NCI-H446 treated with DMSO at 0.1 percent for 48 hours (cell line): ENCODE results near the gene KCNJ6.
"Not testable (repeated sequence)": the region's sequence is repeated elsewhere in the genome, so short reads cannot be mapped to it uniquely, and the experiment has no call there.

ENCODE experiments used
- DNase-seq: peaks from one replicate; lab custom pipeline; 2025; lab: John Stamatoyannopoulos, UW

Gene KCNJ6

GRCh38 chr21:37643862-37644261 is 272.4 kb downstream of the KCNJ6 start:
- DNase-seq = not testable (repeated sequence)

GRCh38 chr21:37642493-37642892 is 273.8 kb downstream of the KCNJ6 start:
- DNase-seq = no peak

DNA sequence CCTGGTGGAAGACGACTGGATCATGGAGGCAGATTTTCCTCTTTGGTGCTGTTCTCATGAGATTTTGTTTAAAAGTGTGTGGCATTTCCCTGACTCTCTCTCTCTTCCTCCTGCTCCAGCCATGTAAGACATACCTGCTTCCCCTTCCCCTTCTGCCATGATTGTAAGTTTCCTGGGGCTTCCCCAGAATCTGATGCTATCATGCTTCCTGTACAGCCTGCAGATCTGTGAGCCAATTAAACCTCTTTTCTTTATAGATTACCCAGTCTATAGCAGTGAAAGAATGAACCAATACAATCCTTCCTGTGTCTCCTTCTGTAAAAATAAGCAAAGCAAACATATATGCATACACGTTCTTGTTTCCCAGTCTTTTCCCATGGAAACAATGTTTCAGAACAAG is 276.5 kb downstream of the KCNJ6 start:
- no peak for DNase-seq

- no peak for DNase-seq
These were observed 280.0 kb downstream of the KCNJ6 start for GRCh38 chr21:37636152-37636860.

DNA sequence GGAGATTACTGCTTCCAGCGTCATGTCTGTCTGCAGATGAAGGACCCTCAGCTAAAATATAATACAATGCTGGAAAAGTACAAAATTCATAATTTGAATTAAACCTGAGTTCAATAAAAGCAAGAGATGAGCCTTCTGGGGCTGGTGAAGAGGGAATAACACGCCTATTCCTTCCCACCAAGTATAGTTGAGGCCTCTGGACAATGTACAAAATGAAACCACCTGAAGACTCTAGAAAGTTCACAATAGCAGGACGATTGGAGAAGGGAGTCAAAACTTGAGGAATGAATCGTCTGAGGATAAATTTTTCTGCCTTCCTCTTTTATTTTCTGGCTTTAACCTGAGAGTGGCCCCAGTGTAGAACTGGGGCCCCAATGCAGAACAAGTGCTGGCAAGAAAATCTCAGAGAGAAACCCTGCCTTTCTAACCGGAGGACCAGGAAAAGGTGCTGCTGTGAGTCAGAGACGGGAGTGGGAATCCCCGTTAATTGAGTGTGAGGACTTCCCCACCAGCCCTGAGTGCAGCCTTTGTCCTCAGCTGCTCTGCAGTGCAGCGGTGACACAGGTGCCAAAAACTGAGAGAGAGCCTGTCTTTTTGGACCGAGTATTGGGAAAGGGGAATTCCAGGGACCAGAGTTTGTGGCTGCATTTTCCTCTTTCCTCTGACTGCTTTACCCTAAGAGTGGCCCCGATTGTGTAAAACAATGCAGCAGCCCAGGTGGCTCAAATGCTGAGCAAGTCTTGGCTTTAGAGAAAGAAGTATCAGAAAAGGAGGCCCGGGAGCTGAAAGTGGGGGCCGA is 284.7 kb downstream of the KCNJ6 start:
- no peak for DNase-seq

DNA sequence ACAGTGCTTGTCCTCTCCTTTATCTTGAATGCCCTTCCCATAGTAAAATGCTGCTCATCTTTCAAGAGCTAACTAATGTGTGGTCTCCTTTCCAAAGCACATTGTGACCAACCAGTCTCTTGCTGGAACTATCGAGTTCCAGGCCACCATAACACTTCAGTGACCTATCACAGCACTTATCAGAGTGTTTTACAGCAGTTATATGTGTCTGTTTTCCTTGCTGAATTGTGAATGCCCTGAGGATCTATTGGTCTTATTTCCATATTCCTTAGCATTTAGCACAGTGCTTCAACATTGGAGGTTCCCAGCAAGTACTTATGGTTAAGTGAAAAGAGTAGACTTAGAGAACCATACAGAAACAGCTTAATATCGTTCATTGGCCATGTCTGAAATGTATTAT is 285.4 kb downstream of the KCNJ6 start:
- DNase-seq = no peak

GRCh38 chr21:37628362-37628761 is 287.9 kb downstream of the KCNJ6 start:
- no peak for DNase-seq

GRCh38 chr21:37627561-37627960 is 288.7 kb downstream of the KCNJ6 start:
- DNase-seq = no peak

DNA sequence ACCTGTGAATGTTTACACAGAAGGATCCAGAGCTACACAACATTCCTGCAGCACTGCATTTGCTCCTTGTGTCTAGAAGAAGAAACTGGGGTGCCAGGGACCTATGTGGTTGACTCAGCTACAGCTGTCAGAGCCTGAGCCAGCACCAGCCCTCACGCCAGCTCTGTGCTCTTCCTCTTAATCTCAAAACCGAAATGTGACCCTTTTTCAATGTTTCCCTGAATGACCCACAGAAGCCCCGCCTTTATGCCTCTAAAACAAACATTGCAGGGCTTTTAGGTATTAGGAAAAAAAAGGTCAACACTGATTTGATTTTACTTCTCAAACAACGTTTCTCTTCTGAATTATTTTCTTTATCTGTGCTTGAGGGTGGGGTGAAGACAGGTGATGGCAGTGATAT is 289.2 kb downstream of the KCNJ6 start:
- no peak for DNase-seq

DNA sequence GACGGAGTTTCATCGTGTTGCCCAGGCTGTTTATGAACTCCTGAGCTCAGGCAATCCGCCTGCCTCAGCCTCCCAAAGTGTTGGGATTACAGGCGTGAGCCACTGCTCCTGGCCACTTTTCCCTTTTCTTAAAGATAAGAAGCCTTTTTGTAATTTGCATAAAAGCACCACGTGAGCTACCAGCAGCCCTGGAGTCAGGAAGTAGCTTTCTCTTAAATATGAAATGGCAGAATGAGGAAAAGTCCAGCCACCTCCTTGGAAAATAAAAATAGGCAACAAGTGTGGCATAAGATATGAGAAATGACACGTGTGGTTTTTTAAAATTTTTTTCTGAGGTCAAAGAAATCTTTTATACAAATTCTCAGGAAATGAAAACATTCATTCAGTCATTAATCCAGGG is 289.9 kb downstream of the KCNJ6 start:
- no peak for DNase-seq

GRCh38 chr21:37623689-37624088 is 292.6 kb downstream of the KCNJ6 start:
- no peak for DNase-seq

- DNase-seq = no peak
These were observed 293.1 kb downstream of the KCNJ6 start for GRCh38 chr21:37623183-37623582.

- DNase-seq = no peak
These were observed 293.5 kb downstream of the KCNJ6 start for GRCh38 chr21:37622755-37623154.

- no peak for DNase-seq
These were observed 295.9 kb downstream of the KCNJ6 start for GRCh38 chr21:37620401-37620800.

- no peak for DNase-seq
These were observed 296.7 kb downstream of the KCNJ6 start for GRCh38 chr21:37619464-37619974.

GRCh38 chr21:37618081-37618480 is 298.2 kb downstream of the KCNJ6 start:
- DNase-seq = no peak

GRCh38 chr21:37615962-37616361 is 300.3 kb downstream of the KCNJ6 start:
- no peak for DNase-seq

DNA sequence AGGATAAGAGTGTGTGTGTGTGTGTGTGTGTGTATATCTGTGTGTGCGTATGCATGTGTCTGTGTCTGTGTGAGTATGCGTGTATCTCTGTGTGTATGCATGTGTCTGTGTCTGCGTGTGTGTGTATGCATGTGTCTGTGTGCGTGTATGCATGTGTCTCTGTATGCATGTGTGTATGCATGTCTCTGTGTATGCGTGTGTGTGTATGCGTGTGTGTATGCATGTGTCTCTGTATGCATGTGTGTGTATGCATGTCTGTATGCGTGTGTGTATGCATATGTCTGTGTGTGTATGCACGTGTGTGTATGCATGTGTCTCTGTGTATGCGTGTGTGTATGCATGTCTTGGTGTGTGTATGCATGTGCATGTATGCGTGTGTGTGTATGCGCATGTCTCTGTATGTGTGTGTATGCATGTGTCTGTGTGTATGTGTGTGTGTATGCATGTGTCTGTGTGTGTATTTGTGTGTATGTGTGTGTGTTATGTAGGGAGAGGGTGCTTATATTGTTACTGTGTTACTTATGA is 301.8 kb downstream of the KCNJ6 start:
- DNase-seq = no peak

GRCh38 chr21:37607081-37607480 is 309.2 kb downstream of the KCNJ6 start:
- no peak for DNase-seq

GRCh38 chr21:37606549-37606948 is 309.7 kb downstream of the KCNJ6 start:
- no peak for DNase-seq

DNA sequence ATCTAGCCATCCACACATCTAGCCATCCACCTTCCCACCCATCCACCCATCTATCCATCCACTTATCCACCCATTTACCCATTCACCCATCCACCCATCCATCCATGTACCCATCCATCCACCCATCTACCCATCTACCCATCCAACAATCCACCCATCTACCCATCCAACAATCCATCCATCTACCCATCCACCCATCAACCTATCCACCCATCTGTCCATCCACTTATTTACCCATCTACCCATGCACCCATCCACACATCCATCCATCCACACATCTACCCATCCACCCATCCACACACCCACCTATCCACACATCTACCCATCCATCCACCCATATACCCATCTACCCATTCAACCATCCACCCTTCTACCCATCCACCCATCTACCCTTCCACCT is 311.3 kb downstream of the KCNJ6 start:
- DNase-seq = no peak

GRCh38 chr21:37603129-37603528 is 313.1 kb downstream of the KCNJ6 start:
- DNase-seq = no peak

- no peak for DNase-seq
These were observed 314.3 kb downstream of the KCNJ6 start for GRCh38 chr21:37601915-37602314.
